Hematopoietic multipotent progenitor cell treated with erythropoietin and hydrocortisone succinate and interleukin-3 and kit ligand, for 6 days (in vitro differentiated cells): Measurements from ENCODE around the gene CROT.
"Not testable (repeated sequence)": the region's sequence is repeated elsewhere in the genome, so short reads cannot be mapped to it uniquely, and the experiment has no call there.

Source experiments
- DNase-seq: peaks from one replicate; pipeline ENCODE4 v3.0.0-alpha.2; 2015

CROT gene

GRCh38 chr7:87345166-87345927, at the start of gene CROT:
Gene CROT, plus strand, starts transcription at chr7:87345664. Its CDS starts 3,405 bp downstream, at chr7:87349069.
- peak; percentile 95 for DNase-seq

GRCh38 chr7:87300756-87301155, 44.7 kb upstream of the CROT start:
- DNase-seq, result no peak

- DNase-seq, result no peak
Observed at GRCh38 chr7:87310790-87311419, 34.6 kb upstream of the CROT start.

GRCh38 chr7:87312215-87312865, 33.1 kb upstream of the CROT start:
- DNase-seq, result peak; percentile 51

- no peak for DNase-seq
Observed at GRCh38 chr7:87316097-87316700, 29.3 kb upstream of the CROT start.

- no peak for DNase-seq
Observed at GRCh38 chr7:87316846-87317552, 28.5 kb upstream of the CROT start.

- no peak for DNase-seq
Observed at GRCh38 chr7:87317691-87318245, 27.7 kb upstream of the CROT start.

- DNase-seq, result no peak
Observed at GRCh38 chr7:87318741-87319140, 26.7 kb upstream of the CROT start.

- DNase-seq, result not testable (repeated sequence)
Observed at GRCh38 chr7:87319154-87319581, 26.3 kb upstream of the CROT start.

- DNase-seq, result no peak
Observed at GRCh38 chr7:87322912-87323311, 22.6 kb upstream of the CROT start.

- DNase-seq, result no peak
Observed at GRCh38 chr7:87325576-87326370, 19.7 kb upstream of the CROT start.

GRCh38 chr7:87328281-87328680, 17.2 kb upstream of the CROT start:
- peak; percentile 48 for DNase-seq

- DNase-seq, result no peak
Observed at GRCh38 chr7:87330316-87330715, 15.1 kb upstream of the CROT start.

- peak; percentile 80 for DNase-seq
Observed at GRCh38 chr7:87330942-87331341, 14.5 kb upstream of the CROT start.

- DNase-seq, result no peak
Observed at GRCh38 chr7:87331687-87332252, 13.7 kb upstream of the CROT start.

- no peak for DNase-seq
Observed at GRCh38 chr7:87332321-87332720, 13.1 kb upstream of the CROT start.

GRCh38 chr7:87336136-87336535, 9.3 kb upstream of the CROT start:
- no peak for DNase-seq

- DNase-seq, result no peak
Observed at GRCh38 chr7:87337331-87337730, 8.1 kb upstream of the CROT start.

- peak; percentile 34 for DNase-seq
Observed at GRCh38 chr7:87339373-87339897, 6.0 kb upstream of the CROT start.

- no peak for DNase-seq
Observed at GRCh38 chr7:87341441-87341840, 4.0 kb upstream of the CROT start.

- no peak for DNase-seq
Observed at GRCh38 chr7:87342231-87342630, 3.2 kb upstream of the CROT start.
